Heart left ventricle (tissue), 16 donors: ENCODE data around the gene ATM. TPM values are rescaled to one million over a fixed set of nuclear protein-coding genes. Genes with fewer than 3 reads are reported as not detected.

Experiments
- ATAC-seq, 4 donors: fragments of 200-7000 bp; cut with Tn5 transposase; one replicate each; pipeline ENCODE4 v1.9.1; 2020 to 2022; ENCODE audit warnings: moderate library complexity in 4 of 4, mild to moderate bottlenecking in 3 of 4, moderate number of reproducible peaks in 1 of 4
- DNase-seq, 5 donors: peaks; one replicate each; pipeline ENCODE4 v3.0.0-alpha.2; 2020
- H3K27ac ChIP-seq, 12 donors: fragments of 200-600 bp; sonication (generic) in 4 of 12; one replicate each; pipeline versions ENCODE4 v1.5.0 to v1.8.0; 2016 to 2022; ENCODE audit warnings: mild to moderate bottlenecking in 2 of 12
- H3K27me3 ChIP-seq, 9 donors: fragments of 200-600 bp; sonication (generic) in 2 of 9; one replicate each; pipeline versions ENCODE4 v1.5.1 to v1.8.0; 2016 to 2022; ENCODE audit warnings: mild to moderate bottlenecking in 3 of 9
- H3K36me3 ChIP-seq, 9 donors: fragments of 200-600 bp; sonication (generic) in 2 of 9; one replicate each; pipeline versions ENCODE4 v1.5.0 to v1.8.0; 2018 to 2022; ENCODE audit warnings: mild to moderate bottlenecking in 2 of 9
- H3K4me1 ChIP-seq, 12 donors: fragments of 200-600 bp; sonication (generic) in 4 of 12; one replicate each; pipeline versions ENCODE4 v1.5.0 to v1.8.0; 2016 to 2022; ENCODE audit warnings: mild to moderate bottlenecking in 3 of 12
- H3K4me3 ChIP-seq, 12 donors: fragments of 200-600 bp; sonication (generic) in 4 of 12; one replicate each; pipeline versions ENCODE4 v1.5.0 to v1.8.0; 2017 to 2022; ENCODE audit warnings: mild to moderate bottlenecking in 9 of 12, moderate library complexity in 4 of 12
- H3K9me3 ChIP-seq, 12 donors: fragments of 200-600 bp; sonication (generic) in 4 of 12; one replicate each; pipeline versions ENCODE4 v1.5.0 to v1.8.0; 2016 to 2022; ENCODE audit warnings: mild to moderate bottlenecking in 1 of 12
- POLR2A ChIP-seq, 2 donors: fragments of 450-650 bp; IDR thresholded peaks; one replicate each; pipeline ENCODE4 v1.6.1; 2017; ENCODE audit warnings: antibody characterized with exemption in 2 of 2, mild to moderate bottlenecking in 2 of 2, moderate library complexity in 2 of 2
- WGBS, 4 donors: extraction: QIAGEN DNeasy Blood & Tissue Kit in 2 of 4; methylation state at CpG; one replicate each; pipeline versions ENCODE4 v1.1.5 to v1.1.7; 2013 to 2018; 5-methylcytosine and 5-hydroxymethylcytosine counted together
- intact Hi-C, 10 donors: fragments of 100-400 bp; cut with DNase I; formaldehyde crosslinking; loops; one replicate each; pipeline versions ENCODE4 v1.11.1 to v1.14.2; 2022
- polyA plus RNA-seq, 2 donors: library from polyadenylated mRNA; stranded (reverse); fragments of 200-250 nt; gene quantifications; one replicate each; pipeline ENCODE4 v1.2.3, GENCODE V29; 2013
- total RNA-seq, 9 donors: library from RNA; depleted of rRNA in 2 of 9; stranded (reverse); fragments of >200 nt in 2 of 9; fragmentation: NEBNext Ultra II Directional in 3 of 9; extraction: Animal tissue kit (Norgen Biotek cat#: 25700) in 3 of 9; gene quantifications; one replicate each; pipeline versions ENCODE4 v1.1.0 to v1.2.4, GENCODE V29; 2016 to 2023
- TF ChIP-seq, protein P1 (sequence below), 12 donors: fragments of 200-600 bp; sonication (generic) in 4 of 12; IDR thresholded peaks; one replicate each; pipeline versions ENCODE4 v1.5.0 to v1.8.0; 2018 to 2022; ENCODE audit warnings: antibody characterized with exemption in 12 of 12, mild to moderate bottlenecking in 5 of 12
- donor health status: ischemic (EF 13 %, LVEDD 7.1; RV severe dilation, severe dysfunction).
- donor health status: healthy with polysubstance abuse.
- donor health status: DM: no; HTN: yes; CAD: no.
- donor health status: DM: no; HTN: no; CAD: no.
- donor health status: ischemic (EF 25% LVEDD 6.9; RV normal size, moderate dysfunction).
- donor health status: ischemic (EF 25% LVEDD 5.7; RV mildly dilated, moderate dysfunction).
- donor health status: healthy.
- donor health status: DM: yes; HTN: yes; CAD: no.
- donor health status: ischemic (EF 35%, LVEDD 5.7; RV mildly dilated, moderate dysfunction).
- donor health status: nonischemic (EF 11% LVEDD 7.7; RV severe dilation, severe dysfunction).
- donor health status: DM: yes; HTN: yes; CAD: no.
- donor health status: PGD.
- donor health status: ischemic (EF 29% LVEDD 5.4; RV normal size, mild dysfunction).
- donor health status: nonischemic (EF 23%, LVEDD 6.1; RV moderate dilation, normal function).

ATM gene
- total and polyA plus RNA-seq, 11 donors = 14.0 to 50.8 (median 31.2) TPM

DNA sequence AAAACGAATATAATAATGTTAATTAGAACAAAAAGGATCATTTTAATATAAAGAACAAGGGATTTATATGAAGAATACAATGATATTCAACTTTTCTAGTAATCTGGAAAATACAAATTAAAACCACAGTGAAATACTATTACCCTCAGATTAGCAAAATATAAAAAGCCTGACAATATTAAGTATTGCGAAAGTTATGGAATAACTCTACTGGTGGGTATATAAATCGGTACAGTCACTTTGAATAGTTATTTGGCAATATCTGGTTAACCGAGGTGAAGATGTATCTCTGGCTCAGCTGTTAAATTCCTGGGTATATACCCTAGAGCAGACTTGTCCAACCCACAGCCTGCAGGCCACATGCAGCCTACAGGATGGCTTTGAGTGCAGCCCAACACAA lies 118.8 kb downstream of the ATM start:
- intact Hi-C loops = loop anchor here in 5 of 10 donors (10.0 kb wide), 2 partner anchors 303 to 313 kb away; no protein-coding TSS in a partner anchor
- WGBS, 4 donors = 92 to 94% (median 93%) methylated on average over 4 of the region's 4 CpGs
- Histone ChIP-seq H3K27me3 (no peaks in the 10 kb centered on the region), H3K4me3 (no peak overlapping the region), H3K27ac (no peak overlapping the region), H3K36me3 (peaks cover 0 to 61% (median 26%) of the 10 kb centered on the region in 9 donors), H3K4me1 (no peaks in the 10 kb centered on the region), H3K9me3 (no peaks in the 10 kb centered on the region)
- no peak for TF ChIP-seq POLR2A (IDR thresholded peaks at IDR 0.05)
- TF ChIP-seq, protein P1, sequence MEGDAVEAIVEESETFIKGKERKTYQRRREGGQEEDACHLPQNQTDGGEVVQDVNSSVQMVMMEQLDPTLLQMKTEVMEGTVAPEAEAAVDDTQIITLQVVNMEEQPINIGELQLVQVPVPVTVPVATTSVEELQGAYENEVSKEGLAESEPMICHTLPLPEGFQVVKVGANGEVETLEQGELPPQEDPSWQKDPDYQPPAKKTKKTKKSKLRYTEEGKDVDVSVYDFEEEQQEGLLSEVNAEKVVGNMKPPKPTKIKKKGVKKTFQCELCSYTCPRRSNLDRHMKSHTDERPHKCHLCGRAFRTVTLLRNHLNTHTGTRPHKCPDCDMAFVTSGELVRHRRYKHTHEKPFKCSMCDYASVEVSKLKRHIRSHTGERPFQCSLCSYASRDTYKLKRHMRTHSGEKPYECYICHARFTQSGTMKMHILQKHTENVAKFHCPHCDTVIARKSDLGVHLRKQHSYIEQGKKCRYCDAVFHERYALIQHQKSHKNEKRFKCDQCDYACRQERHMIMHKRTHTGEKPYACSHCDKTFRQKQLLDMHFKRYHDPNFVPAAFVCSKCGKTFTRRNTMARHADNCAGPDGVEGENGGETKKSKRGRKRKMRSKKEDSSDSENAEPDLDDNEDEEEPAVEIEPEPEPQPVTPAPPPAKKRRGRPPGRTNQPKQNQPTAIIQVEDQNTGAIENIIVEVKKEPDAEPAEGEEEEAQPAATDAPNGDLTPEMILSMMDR (IDR thresholded peaks at IDR 0.05) = no peak
- ATAC-seq (no peak), DNase-seq (no peak)

- no peaks in the 10 kb centered on the region for H3K27me3 ChIP-seq
- H3K27ac ChIP-seq = no peak overlapping the region
- no peaks in the 10 kb centered on the region for H3K4me1 ChIP-seq
- intact Hi-C loops = loop anchor here in 5 of 10 donors (10.0 kb wide), 2 partner anchors 301 to 311 kb away; no protein-coding TSS in a partner anchor
- peaks cover 0 to 62% (median 25%) of the 10 kb centered on the region in 9 donors for H3K36me3 ChIP-seq
- ATAC-seq = no peak
- TF ChIP-seq, protein P1 (IDR thresholded peaks at IDR 0.05) = no peak
- no peak for TF ChIP-seq POLR2A (IDR thresholded peaks at IDR 0.05)
- no peak overlapping the region for H3K4me3 ChIP-seq
- DNase-seq = no peak
- WGBS, 4 donors = 97 to 98% (median 97%) methylated on average over 2 of the region's 2 CpGs
- H3K9me3 ChIP-seq = no peaks in the 10 kb centered on the region
Observed at GRCh38 chr11:108343714-108344113, 120.8 kb downstream of the ATM start.

DNA sequence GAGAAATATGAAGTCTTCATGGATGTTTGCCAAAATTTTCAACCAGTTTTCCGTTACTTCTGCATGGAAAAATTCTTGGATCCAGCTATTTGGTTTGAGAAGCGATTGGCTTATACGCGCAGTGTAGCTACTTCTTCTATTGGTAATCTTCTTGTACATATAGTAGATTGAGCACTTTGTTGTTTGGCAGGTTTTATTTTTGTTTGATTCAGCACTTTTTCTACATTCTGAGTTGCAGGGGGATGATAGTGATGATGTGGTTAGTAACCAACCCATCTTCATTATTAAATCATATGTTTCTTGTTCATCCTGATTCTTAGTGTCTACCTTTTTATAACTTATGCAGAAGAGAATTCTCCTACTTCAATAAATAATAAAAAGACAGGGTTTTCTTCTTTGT lies 122.9 kb downstream of the ATM start:
- intact Hi-C loops = loop anchor here in 5 of 10 donors (10.0 kb wide), 2 partner anchors 299 to 309 kb away; no protein-coding TSS in a partner anchor
- ATAC-seq = no peak
- no peaks in the 10 kb centered on the region for H3K9me3 ChIP-seq
- no peak overlapping the region for H3K27ac ChIP-seq
- TF ChIP-seq POLR2A (IDR thresholded peaks at IDR 0.05) = no peak
- TF ChIP-seq, protein P1 (IDR thresholded peaks at IDR 0.05) = no peak
- H3K4me3 ChIP-seq = no peak overlapping the region
- H3K27me3 ChIP-seq = no peaks in the 10 kb centered on the region
- peaks cover 0 to 71% (median 45%) of the 10 kb centered on the region in 9 donors for H3K36me3 ChIP-seq
- DNase-seq = no peak
- 97 to 98% (median 97%) methylated on average over 4 of the region's 4 CpGs for WGBS, 4 donors
- no peaks in the 10 kb centered on the region for H3K4me1 ChIP-seq

DNA sequence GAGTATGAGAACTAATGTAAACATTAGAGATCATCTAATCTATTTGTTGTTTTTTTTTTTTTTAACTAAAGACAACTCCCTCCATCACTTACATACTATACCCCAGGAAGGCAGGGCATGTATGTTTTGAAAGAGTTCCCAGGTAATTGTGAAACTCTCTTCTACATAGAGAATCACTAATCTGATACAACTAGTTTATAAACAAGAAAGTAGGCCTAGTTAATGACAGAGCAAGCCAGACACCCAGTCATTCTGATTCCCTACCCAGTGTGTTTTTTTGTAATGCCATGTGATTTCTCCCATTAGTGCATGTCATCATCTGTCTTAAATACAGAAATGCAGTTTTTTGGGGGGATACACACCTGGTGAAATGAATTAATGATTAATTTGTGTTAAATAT lies 123.6 kb downstream of the ATM start:
- DNase-seq (no peak), ATAC-seq (no peak)
- no peak for TF ChIP-seq POLR2A (IDR thresholded peaks at IDR 0.05)
- TF ChIP-seq, protein P1 (IDR thresholded peaks at IDR 0.05) = no peak
- Histone ChIP-seq H3K4me1 (no peaks in the 10 kb centered on the region), H3K4me3 (no peak overlapping the region), H3K36me3 (peaks cover 0 to 77% (median 52%) of the 10 kb centered on the region in 9 donors), H3K27ac (no peak overlapping the region), H3K9me3 (no peaks in the 10 kb centered on the region), H3K27me3 (no peaks in the 10 kb centered on the region)
- intact Hi-C loops = loop anchor here in 5 of 10 donors (10.0 kb wide), 2 partner anchors 298 to 308 kb away; no protein-coding TSS in a partner anchor
